ENCODE measurements around the gene GLRB.

DNA sequence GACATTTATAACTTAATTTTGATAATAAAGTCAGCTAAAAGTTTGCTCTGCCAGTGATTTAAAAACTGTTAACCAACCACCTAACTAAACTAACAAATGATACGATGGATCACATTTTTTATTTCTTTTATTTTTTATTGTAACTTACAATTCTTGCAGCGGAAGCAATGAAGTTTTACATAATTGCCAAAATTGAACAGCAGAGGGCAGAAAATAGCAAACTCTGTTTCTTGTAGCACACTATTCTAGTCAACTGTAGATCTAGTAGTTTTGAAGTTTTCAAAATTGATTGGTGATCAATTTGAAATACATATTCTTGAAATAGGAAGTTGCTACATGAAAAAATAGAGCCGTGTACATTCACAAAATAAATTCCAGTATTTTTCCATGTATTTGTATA, 141.8 kb downstream of the GLRB start:
- TF ChIP-seq, protein P1, sequence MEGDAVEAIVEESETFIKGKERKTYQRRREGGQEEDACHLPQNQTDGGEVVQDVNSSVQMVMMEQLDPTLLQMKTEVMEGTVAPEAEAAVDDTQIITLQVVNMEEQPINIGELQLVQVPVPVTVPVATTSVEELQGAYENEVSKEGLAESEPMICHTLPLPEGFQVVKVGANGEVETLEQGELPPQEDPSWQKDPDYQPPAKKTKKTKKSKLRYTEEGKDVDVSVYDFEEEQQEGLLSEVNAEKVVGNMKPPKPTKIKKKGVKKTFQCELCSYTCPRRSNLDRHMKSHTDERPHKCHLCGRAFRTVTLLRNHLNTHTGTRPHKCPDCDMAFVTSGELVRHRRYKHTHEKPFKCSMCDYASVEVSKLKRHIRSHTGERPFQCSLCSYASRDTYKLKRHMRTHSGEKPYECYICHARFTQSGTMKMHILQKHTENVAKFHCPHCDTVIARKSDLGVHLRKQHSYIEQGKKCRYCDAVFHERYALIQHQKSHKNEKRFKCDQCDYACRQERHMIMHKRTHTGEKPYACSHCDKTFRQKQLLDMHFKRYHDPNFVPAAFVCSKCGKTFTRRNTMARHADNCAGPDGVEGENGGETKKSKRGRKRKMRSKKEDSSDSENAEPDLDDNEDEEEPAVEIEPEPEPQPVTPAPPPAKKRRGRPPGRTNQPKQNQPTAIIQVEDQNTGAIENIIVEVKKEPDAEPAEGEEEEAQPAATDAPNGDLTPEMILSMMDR (IDR thresholded peaks at IDR 0.05; ENCODE audit: low read depth, low read length) = peak; percentile 95
- no peak for TF ChIP-seq EZH2phosphoT487 (IDR thresholded peaks at IDR 0.05; ENCODE audit: low read depth)
